AG04450 (cell line): ENCODE measurements around the gene FOLR1. TPM values are rescaled to one million over a fixed set of nuclear protein-coding genes. Genes with fewer than 3 reads are reported as not detected.
A peak's percentile ranks its signal among the peaks of the same experiment; 100 is the strongest.

Source experiments
- CTCF ChIA-PET: fragments of 300-600, 350-600 bp; formaldehyde crosslinking; extraction: SDS; loops from one replicate; lab custom pipeline; 2022; ENCODE audit warnings: antibody characterized with exemption, inconsistent platforms; lab: Charles Lee
- POLR2A ChIA-PET: fragments of 350-600 bp; formaldehyde crosslinking; extraction: SDS; loops from one replicate; lab custom pipeline; 2021; ENCODE audit warnings: antibody characterized with exemption, inconsistent platforms; lab: Yijun Ruan, JAX
- DNase-seq: peaks from one replicate; pipeline ENCODE4 v3.0.0-alpha.2; 2011; ENCODE audit warnings: low read depth, low spot score
- H3K27ac ChIP-seq: one replicate; pipeline ENCODE4 v1.5.1; 2012; ENCODE audit warnings: low read depth, low read length, control low read depth
- H3K27me3 ChIP-seq: one replicate; pipeline ENCODE4 v1.6.0; 2012; ENCODE audit warnings: low read length; ENCODE audit not compliant: control insufficient read depth, insufficient read depth
- H3K4me3 ChIP-seq: 2 replicates; pipeline ENCODE4 v1.5.1; 2011; ENCODE audit warnings: mild to moderate bottlenecking, low read depth, low read length, control low read depth
- H3K9me3 ChIP-seq: 2 replicates; pipeline ENCODE4 v1.5.1; 2012; ENCODE audit warnings: low read length; ENCODE audit not compliant: control insufficient read depth, insufficient read depth
- polyA plus RNA-seq: library from polyadenylated mRNA; depleted of rRNA; stranded (reverse); fragments of >200 nt; gene quantifications from 2 replicates; pipeline ENCODE4 v1.2.3, GENCODE V29; 2011
- TF ChIP-seq, protein P1 (sequence below): IDR thresholded peaks from 2 replicates; pipeline ENCODE4 v1.5.1; 2011; ENCODE audit warnings: low read depth, low read length, control low read depth, inconsistent platforms

Gene FOLR1
- polyA plus RNA-seq, 1 experiment = 0.19 TPM

DNA sequence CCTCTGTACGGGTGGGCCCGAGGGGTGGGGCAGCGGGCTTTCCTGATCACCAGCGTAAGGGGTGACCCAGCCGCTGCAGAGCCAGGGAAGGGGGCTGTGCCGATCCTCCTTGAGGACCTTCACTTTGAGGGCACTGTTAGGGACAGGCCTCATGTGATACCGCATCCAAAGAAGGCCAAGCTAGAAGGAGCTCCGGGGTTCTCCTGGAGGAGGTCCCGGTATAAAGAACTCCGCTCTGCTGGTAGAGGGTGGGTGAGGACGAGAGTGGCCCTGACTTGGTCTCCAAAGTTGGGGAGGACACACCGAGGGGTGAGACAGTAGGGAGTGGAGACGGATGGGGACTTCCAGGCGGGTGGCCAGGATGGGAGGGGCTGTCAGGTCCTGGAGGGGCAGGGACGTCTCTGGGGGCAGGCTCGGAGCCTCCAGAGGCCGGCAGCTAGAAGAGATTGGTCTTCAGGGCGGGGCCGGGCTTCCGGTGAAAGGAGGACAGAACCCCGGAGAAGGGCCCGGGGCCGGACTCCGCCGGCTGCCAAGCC is 47.4 kb downstream of the FOLR1 start:
- Histone ChIP-seq H3K4me3 (peak overlapping the region; percentile 43), H3K9me3 (peaks cover 10% of the 10 kb centered on the region; the same call in 1 of the 2 replicates), H3K27me3 (peaks cover 36% of the 10 kb centered on the region), H3K27ac (no peak overlapping the region)
- CTCF ChIA-PET = interaction anchor here (5.4 kb wide), 1 partner anchor 192 kb away, joined by 34 read pairs; no protein-coding TSS in a partner anchor
- POLR2A ChIA-PET = interaction anchor here (2.3 kb wide), 1 partner anchor 16 kb away, joined by 9 read pairs; no protein-coding TSS in a partner anchor
- DNase-seq = no peak
- TF ChIP-seq, protein P1, sequence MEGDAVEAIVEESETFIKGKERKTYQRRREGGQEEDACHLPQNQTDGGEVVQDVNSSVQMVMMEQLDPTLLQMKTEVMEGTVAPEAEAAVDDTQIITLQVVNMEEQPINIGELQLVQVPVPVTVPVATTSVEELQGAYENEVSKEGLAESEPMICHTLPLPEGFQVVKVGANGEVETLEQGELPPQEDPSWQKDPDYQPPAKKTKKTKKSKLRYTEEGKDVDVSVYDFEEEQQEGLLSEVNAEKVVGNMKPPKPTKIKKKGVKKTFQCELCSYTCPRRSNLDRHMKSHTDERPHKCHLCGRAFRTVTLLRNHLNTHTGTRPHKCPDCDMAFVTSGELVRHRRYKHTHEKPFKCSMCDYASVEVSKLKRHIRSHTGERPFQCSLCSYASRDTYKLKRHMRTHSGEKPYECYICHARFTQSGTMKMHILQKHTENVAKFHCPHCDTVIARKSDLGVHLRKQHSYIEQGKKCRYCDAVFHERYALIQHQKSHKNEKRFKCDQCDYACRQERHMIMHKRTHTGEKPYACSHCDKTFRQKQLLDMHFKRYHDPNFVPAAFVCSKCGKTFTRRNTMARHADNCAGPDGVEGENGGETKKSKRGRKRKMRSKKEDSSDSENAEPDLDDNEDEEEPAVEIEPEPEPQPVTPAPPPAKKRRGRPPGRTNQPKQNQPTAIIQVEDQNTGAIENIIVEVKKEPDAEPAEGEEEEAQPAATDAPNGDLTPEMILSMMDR = no peak

DNA sequence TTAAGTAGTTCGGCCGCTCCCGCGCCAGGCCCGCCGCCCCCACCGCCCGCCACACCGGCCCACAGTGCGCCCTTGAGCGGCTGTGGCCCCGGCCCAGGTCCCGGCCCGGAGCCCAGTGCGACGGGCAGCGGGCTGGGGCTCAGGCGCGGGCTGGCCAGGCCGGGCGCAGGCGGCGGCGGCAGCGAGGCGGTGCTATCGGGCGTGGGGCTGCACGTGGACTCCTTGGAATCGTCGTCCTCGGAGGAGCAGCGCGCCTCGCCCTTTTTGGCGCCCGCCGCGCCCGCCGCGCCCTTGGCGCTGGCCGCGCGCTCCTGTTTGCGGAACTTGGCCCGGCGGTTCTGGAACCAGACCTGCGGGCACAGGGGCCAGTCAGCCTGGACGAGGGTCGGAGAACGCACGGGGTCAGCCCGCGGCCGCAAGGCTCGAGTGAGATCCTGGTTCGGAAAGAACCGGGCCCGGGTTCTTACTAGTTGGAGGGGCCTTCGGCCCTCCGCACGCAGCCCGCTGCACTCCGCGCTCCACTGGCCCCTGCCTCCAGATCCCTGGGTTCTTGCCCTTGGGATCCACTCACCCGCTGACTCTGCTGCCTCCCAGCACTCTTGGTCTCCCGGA is 48.0 kb downstream of the FOLR1 start:
- H3K4me3 ChIP-seq = peak overlapping the region; percentile 10; the same call in 1 of the 2 replicates
- ChIA-PET CTCF (interaction anchor here (1.3 to 5.4 kb wide), 2 partner anchors 191 kb away, joined by 11 to 34 read pairs; no protein-coding TSS in a partner anchor), POLR2A (interaction anchor here (2.3 kb wide), 1 partner anchor 17 kb away, joined by 9 read pairs; no protein-coding TSS in a partner anchor)
- TF ChIP-seq, protein P1 = no peak
- DNase-seq = no peak
- H3K9me3 ChIP-seq = peaks cover 10% of the 10 kb centered on the region; the same call in 1 of the 2 replicates
- peaks cover 41% of the 10 kb centered on the region for H3K27me3 ChIP-seq
- no peak overlapping the region for H3K27ac ChIP-seq

DNA sequence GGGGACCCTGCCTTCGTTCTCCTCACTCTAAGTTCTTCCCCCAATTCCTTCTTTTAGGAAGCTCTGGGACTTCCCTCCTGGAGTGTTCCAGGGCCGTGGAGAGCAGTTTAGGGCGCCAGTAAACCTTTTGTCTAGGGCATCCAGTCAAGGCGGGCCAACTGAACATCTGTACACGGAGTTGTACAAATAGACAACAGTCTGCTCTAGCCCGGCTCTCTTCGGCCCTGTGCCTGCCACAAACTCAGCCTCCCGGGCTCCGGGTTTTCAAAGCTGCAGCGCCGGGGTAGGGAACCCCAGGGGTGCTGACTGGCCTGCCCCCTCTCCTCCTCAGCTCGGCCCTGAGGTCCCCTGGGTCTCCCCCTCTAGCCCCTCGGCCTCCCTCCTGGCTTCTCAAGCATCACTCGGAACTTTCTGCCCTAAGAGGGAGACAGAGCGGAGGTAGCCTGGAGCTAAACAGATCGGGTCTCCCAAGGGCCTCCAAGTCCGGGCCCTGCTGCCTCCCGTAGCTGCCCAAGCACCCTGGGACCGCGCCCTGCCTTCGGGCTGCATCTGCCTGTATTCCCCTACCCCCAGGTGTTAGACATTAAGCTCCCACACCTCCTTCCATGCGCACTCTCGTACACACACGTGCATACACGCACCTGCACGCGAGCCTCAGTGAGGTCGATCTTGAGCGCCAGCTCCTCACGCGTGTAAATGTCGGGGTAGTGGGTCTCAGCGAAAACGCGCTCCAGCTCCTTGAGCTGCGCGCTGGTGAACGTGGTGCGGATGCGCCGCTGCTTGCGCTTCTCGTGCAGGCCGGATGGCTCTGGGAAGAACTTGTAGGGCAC is 48.7 kb downstream of the FOLR1 start:
- Histone ChIP-seq H3K27ac (no peak overlapping the region), H3K27me3 (peaks cover 49% of the 10 kb centered on the region), H3K4me3 (0 out of 2 replicates have a peak overlapping the region, but pooled peaks have one; percentile 10), H3K9me3 (peaks cover 10% of the 10 kb centered on the region; the same call in 1 of the 2 replicates)
- CTCF ChIA-PET = interaction anchor here (1.3 kb wide), 1 partner anchor 190 kb away, joined by 11 read pairs; no protein-coding TSS in a partner anchor
- TF ChIP-seq, protein P1 = no peak
- DNase-seq = no peak
- POLR2A ChIA-PET = interaction anchor here (0.6 to 2.3 kb wide), 2 partner anchors 17 to 215 kb away, joined by 3 to 9 read pairs; no protein-coding TSS in a partner anchor

DNA sequence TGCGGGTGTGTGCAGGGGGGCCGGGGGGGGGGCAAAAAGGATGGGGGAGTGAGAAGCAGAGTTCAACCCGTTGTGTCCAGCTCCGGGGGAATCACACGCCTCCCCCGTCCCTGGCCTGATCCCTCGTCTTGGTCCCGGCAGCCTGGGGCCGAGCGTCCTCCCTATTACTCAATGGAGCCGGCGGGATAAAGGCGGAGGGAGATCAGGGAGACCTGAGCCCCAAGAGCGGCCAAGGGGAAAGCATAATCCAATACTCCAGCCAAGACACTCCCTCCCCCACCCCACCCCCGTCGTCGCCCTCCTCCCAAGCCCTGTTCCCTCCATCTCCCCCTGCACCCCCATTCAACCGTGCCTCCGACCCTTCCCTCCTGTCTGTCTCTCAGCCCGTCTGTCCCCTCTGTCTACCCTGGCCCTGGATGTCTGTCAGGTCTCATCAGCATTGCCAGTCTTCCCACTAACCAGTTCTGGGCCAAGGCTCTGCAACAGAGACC is 49.4 kb downstream of the FOLR1 start:
- TF ChIP-seq, protein P1 = no peak
- H3K27me3 ChIP-seq = peaks cover 55% of the 10 kb centered on the region

More for the DNA sequence above, 49.4 kb downstream of the FOLR1 start:
- POLR2A ChIA-PET = interaction anchor here (0.6 kb wide), 1 partner anchor 216 kb away, joined by 3 read pairs; no protein-coding TSS in a partner anchor
- DNase-seq = no peak
- Histone ChIP-seq H3K4me3 (no peak overlapping the region), H3K27ac (no peak overlapping the region), H3K9me3 (peaks cover 10% of the 10 kb centered on the region; the same call in 1 of the 2 replicates)
- CTCF ChIA-PET = interaction anchor here (1.3 kb wide), 1 partner anchor 190 kb away, joined by 11 read pairs; no protein-coding TSS in a partner anchor
